HCT116 (cell line): ENCODE data around the gene GLYR1. TPM values are rescaled to one million over a fixed set of nuclear protein-coding genes. Genes with fewer than 3 reads are reported as not detected.

Source experiments
- ATAC-seq: fragments of 200-7000 bp; cut with Tn5 transposase; 2 replicates; pipeline ENCODE4 v1.9.1; 2020; ENCODE audit warnings: mild to moderate bottlenecking, moderate library complexity
- BruUV-seq: library from RNA; stranded (reverse); fragments of 400-500 nt; replicated peaks from 2 replicates; lab custom pipeline; 2021; lab: Mats Ljungman, UMichigan
- CTCF ChIA-PET: fragments of 300-600 bp; sonication (Branson Sonifier 250); formaldehyde crosslinking; loops from one replicate; lab custom pipeline; 2021; ENCODE audit warnings: antibody characterized with exemption; lab: Charles Lee
- POLR2A ChIA-PET: fragments of 300-600, 350-600 bp; sonication (Branson Sonifier 250); formaldehyde crosslinking; loops from one replicate; lab custom pipeline; 2021; ENCODE audit warnings: antibody characterized with exemption; lab: Charles Lee
- RAD21 ChIA-PET, 2 experiments: fragments of 300-600 bp; sonication (Branson Sonifier 250); formaldehyde crosslinking; loops; one replicate each; lab custom pipeline; 2023; ENCODE audit warnings: low total read pairs in 2 of 2; ENCODE audit not compliant: uncharacterized antibody in 2 of 2, unreplicated experiment in 2 of 2, low non-redundant PET in 1 of 2; lab: Charles Lee
- DNase-seq: peaks from one replicate; pipeline ENCODE4 v3.0.0-alpha.2; 2010; ENCODE audit warnings: low read depth, low spot score
- H2AFZ ChIP-seq: fragments of 200-600 bp; shearing (Covaris generic), sonication (generic); 2 replicates; pipeline ENCODE4 v1.6.1; 2017; ENCODE audit warnings: low read depth, mixed run types, mixed read lengths, antibody characterized with exemption, low read length; ENCODE audit not compliant: poor library complexity, severe bottlenecking
- H3K27ac ChIP-seq: 2 replicates; pipeline ENCODE4 v1.5.1; 2012; ENCODE audit warnings: low read depth, low read length
- H3K27me3 ChIP-seq: fragments of 200-600 bp; sonication (generic); 2 replicates; pipeline ENCODE4 v1.6.1; 2016; ENCODE audit warnings: mixed run types, low read length, mixed read lengths; ENCODE audit not compliant: insufficient read depth
- H3K36me3 ChIP-seq, 2 experiments: fragments of 200-500 bp in 1 of 2; fragments of 200-600 bp in 1 of 2; sonication (Bioruptor generic) in 1 of 2; sonication (generic) in 1 of 2; 2 replicates each; pipeline versions ENCODE4 v1.5.1 to v1.6.1; 2014 to 2016; ENCODE audit warnings: low read length in 2 of 2, inconsistent platforms in 1 of 2, mixed read lengths in 1 of 2, mixed run types in 1 of 2; ENCODE audit not compliant: insufficient read depth in 2 of 2, control insufficient read depth in 1 of 2
- H3K4me1 ChIP-seq, 2 experiments: fragments of 200-600 bp in 1 of 2; sonication (generic) in 1 of 2; 2 replicates each; pipeline versions ENCODE4 v1.5.1 to v1.6.1; 2012 to 2017; ENCODE audit warnings: low read length in 2 of 2, inconsistent platforms in 1 of 2, mild to moderate bottlenecking in 1 of 2, mixed read lengths in 1 of 2, mixed run types in 1 of 2, moderate library complexity in 1 of 2; ENCODE audit not compliant: insufficient read depth in 2 of 2, control insufficient read depth in 1 of 2
- H3K4me2 ChIP-seq: fragments of 200-600 bp; sonication (generic); 2 replicates; pipeline ENCODE4 v1.6.1; 2017; ENCODE audit warnings: mixed run types, low read length, mixed read lengths
- H3K4me3 ChIP-seq, 2 experiments: fragments of 200-600 bp in 1 of 2; sonication (generic) in 1 of 2; replicated peaks in 1 of 2; 2 replicates each; pipeline ENCODE4 v1.5.1; 2011 to 2016; ENCODE audit warnings: low read length in 2 of 2, control low read depth in 1 of 2, low read depth in 1 of 2, mild to moderate bottlenecking in 1 of 2, mixed read lengths in 1 of 2, mixed run types in 1 of 2
- H3K79me2 ChIP-seq: fragments of 200-600 bp; sonication (generic); 2 replicates; pipeline ENCODE4 v1.6.1; 2017; ENCODE audit warnings: mild to moderate bottlenecking, mixed run types, low read length, moderate library complexity, mixed read lengths; ENCODE audit not compliant: insufficient read depth
- H3K9ac ChIP-seq: fragments of 200-600 bp; sonication (generic); 2 replicates; pipeline ENCODE4 v1.6.1; 2016; ENCODE audit warnings: low read length, mixed read lengths
- H3K9me2 ChIP-seq: fragments of 200-600 bp; sonication (generic), shearing (Covaris generic); 2 replicates; pipeline ENCODE4 v1.6.1; 2017; ENCODE audit warnings: mixed run types, mild to moderate bottlenecking, moderate library complexity; ENCODE audit not compliant: insufficient read depth
- H3K9me3 ChIP-seq, 2 experiments: fragments of 200-500 bp in 1 of 2; fragments of 200-600 bp in 1 of 2; sonication (Bioruptor generic) in 1 of 2; sonication (generic) in 1 of 2; 2 replicates each; pipeline ENCODE4 v1.6.1; 2014 to 2017; ENCODE audit warnings: low read length in 2 of 2, mixed read lengths in 2 of 2, inconsistent platforms in 1 of 2, low read depth in 1 of 2, mild to moderate bottlenecking in 1 of 2, mixed run types in 1 of 2, moderate library complexity in 1 of 2; ENCODE audit not compliant: control insufficient read depth in 1 of 2, insufficient read depth in 1 of 2
- H4K20me1 ChIP-seq: fragments of 200-600 bp; sonication (generic), shearing (Covaris generic); 2 replicates; pipeline ENCODE4 v1.6.1; 2017; ENCODE audit warnings: mixed run types, mild to moderate bottlenecking, moderate library complexity; ENCODE audit not compliant: insufficient read depth
- CBX3 ChIP-seq: IDR thresholded peaks from 2 replicates; pipeline ENCODE4 v1.6.1; 2012; ENCODE audit warnings: low read depth
- CEBPB ChIP-seq: IDR thresholded peaks from 2 replicates; pipeline ENCODE4 v1.6.1; 2012; ENCODE audit warnings: low read depth
- ELF1 ChIP-seq: IDR thresholded peaks from 2 replicates; pipeline ENCODE4 v1.6.1; 2012; ENCODE audit warnings: low read depth, borderline replicate concordance
- JUND ChIP-seq: IDR thresholded peaks from 2 replicates; pipeline ENCODE4 v1.6.1; 2012
- ZFX ChIP-seq: fragments of 450-650 bp; IDR thresholded peaks from 2 replicates; pipeline ENCODE4 v1.6.1; 2017
- intact Hi-C: fragments of 100-400 bp; cut with micrococcal nuclease; formaldehyde crosslinking; loops from 2 replicates; pipeline ENCODE4 v1.10.0; 2022
- total RNA-seq: library from RNA; stranded (reverse); gene quantifications from one replicate; pipeline ENCODE4 v1.2.1, GENCODE V29; 2021; ENCODE audit not compliant: unreplicated experiment
- TF ChIP-seq, protein P1 (sequence below), 3 experiments: fragments of 200-600 bp in 1 of 3; sonication (generic) in 1 of 3; IDR thresholded peaks in 2 of 3; conservative IDR thresholded peaks in 1 of 3; 2 replicates each; pipeline ENCODE4 v1.5.1; 2012 to 2017; ENCODE audit warnings: low read depth in 2 of 3, low read length in 2 of 3, antibody characterized with exemption in 1 of 3, borderline replicate concordance in 1 of 3, control low read depth in 1 of 3, mild to moderate bottlenecking in 1 of 3, mixed read lengths in 1 of 3, mixed run types in 1 of 3, moderate library complexity in 1 of 3; ENCODE audit not compliant: insufficient read depth in 1 of 3
- TF ChIP-seq, protein P2 (sequence below): IDR thresholded peaks from 2 replicates; pipeline ENCODE4 v1.6.1; 2011; ENCODE audit warnings: mild to moderate bottlenecking, low read length, moderate library complexity; ENCODE audit not compliant: insufficient replicate concordance; ENCODE audit errors: extremely low read depth

GLYR1 gene
- total RNA-seq, 1 experiment from 2014 or later, result 50.0 TPM

DNA sequence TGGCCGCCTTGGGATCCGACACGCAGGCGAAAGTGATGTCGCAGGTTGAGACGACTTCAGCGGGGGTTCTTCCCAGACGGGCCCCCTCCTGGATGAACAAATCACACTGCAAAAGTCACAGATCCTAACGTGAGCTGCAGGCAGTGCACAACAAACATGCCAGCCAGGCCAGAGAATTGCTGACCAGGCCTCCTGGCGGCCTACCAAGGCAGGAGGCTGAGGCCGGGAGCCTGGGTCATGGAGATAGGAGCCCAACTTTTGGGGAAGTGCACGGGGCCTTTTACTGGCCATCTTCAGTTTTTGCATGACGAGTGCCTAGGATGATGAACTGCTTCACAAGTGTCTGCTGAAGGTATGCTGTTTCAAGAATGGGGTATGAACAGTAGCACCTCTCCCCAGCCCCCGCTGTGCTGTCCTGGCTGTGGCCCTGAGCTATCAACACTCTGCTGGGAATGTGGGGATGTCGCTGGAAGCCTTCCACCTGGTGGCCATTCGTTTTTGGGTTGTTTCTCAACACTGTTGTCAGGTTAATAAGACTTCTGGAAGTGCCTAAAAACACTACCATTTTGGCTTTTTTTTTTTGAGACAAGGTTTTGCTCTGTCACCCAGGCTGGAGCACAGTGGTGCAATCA is 32.4 kb downstream of the GLYR1 start:
- Histone ChIP-seq H3K36me3 (peaks cover 29 to 35% of the 10 kb centered on the region in 2 experiments), H3K79me2 (no peaks in the 10 kb centered on the region), H2AFZ (no peak overlapping the region), H3K9ac (no peak overlapping the region), H4K20me1 (no peaks in the 10 kb centered on the region), H3K27me3 (no peaks in the 10 kb centered on the region), H3K27ac (no peak overlapping the region), H3K4me1 (no peaks in the 10 kb centered on the region), H3K9me2 (no peaks in the 10 kb centered on the region), H3K4me2 (no peak overlapping the region), H3K9me3 (no peaks in the 10 kb centered on the region), H3K4me3 (no peak overlapping the region)
- DNase-seq (no peak), ATAC-seq (no peak)
- ChIA-PET POLR2A (no interaction called here), RAD21 (no interaction called here), CTCF (no interaction called here)
- intact Hi-C loops, result no loop called here
- BruUV-seq, result no TSS peak
- TF ChIP-seq, protein P1, sequence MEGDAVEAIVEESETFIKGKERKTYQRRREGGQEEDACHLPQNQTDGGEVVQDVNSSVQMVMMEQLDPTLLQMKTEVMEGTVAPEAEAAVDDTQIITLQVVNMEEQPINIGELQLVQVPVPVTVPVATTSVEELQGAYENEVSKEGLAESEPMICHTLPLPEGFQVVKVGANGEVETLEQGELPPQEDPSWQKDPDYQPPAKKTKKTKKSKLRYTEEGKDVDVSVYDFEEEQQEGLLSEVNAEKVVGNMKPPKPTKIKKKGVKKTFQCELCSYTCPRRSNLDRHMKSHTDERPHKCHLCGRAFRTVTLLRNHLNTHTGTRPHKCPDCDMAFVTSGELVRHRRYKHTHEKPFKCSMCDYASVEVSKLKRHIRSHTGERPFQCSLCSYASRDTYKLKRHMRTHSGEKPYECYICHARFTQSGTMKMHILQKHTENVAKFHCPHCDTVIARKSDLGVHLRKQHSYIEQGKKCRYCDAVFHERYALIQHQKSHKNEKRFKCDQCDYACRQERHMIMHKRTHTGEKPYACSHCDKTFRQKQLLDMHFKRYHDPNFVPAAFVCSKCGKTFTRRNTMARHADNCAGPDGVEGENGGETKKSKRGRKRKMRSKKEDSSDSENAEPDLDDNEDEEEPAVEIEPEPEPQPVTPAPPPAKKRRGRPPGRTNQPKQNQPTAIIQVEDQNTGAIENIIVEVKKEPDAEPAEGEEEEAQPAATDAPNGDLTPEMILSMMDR (IDR thresholded peaks at IDR 0.05 in 2 of 3, conservative IDR thresholded peaks at IDR 0.05 in 1 of 3; ENCODE audit: borderline replicate concordance in 1 of 3, insufficient read depth in 1 of 3, low read depth in 2 of 3, low read length in 2 of 3), result 0 out of 6 replicates have a peak, but pooled peaks of 1 of the 3 experiments have one; percentile 2
- no peak for TF ChIP-seq ELF1

DNA sequence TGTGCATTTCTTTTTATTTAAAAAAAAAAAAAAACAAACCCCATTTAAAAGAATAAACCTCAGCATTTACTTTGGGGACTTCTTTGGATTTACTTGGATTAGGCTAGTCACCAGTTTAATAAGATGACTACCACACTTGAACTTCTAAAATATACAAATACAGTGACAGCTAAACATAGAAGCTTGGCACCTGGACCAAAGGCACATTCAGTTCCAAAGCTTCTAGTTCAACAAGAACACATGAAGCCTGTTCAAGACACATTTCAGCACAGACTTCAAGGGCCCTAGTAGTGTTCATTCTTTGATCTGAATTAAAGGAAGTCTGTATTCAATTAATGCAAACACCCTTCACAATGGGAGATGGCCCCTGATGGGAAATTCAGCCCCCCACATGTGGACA is 33.0 kb downstream of the GLYR1 start:
- intact Hi-C loops, result no loop called here
- CTCF ChIA-PET, result no interaction called here
- H3K9me3 ChIP-seq, result no peaks in the 10 kb centered on the region
- H3K9ac ChIP-seq, result no peak overlapping the region
- no peak overlapping the region for H2AFZ ChIP-seq
- DNase-seq, result no peak
- no peak for TF ChIP-seq CEBPB
- no peak for TF ChIP-seq ELF1
- TF ChIP-seq, protein P2, sequence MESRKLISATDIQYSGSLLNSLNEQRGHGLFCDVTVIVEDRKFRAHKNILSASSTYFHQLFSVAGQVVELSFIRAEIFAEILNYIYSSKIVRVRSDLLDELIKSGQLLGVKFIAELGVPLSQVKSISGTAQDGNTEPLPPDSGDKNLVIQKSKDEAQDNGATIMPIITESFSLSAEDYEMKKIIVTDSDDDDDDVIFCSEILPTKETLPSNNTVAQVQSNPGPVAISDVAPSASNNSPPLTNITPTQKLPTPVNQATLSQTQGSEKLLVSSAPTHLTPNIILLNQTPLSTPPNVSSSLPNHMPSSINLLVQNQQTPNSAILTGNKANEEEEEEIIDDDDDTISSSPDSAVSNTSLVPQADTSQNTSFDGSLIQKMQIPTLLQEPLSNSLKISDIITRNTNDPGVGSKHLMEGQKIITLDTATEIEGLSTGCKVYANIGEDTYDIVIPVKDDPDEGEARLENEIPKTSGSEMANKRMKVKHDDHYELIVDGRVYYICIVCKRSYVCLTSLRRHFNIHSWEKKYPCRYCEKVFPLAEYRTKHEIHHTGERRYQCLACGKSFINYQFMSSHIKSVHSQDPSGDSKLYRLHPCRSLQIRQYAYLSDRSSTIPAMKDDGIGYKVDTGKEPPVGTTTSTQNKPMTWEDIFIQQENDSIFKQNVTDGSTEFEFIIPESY, result no peak
- no peak for TF ChIP-seq JUND
- no peak for TF ChIP-seq ZFX
- no peak for TF ChIP-seq CBX3
- H3K4me3 ChIP-seq, result no peak overlapping the region
- ATAC-seq, result no peak
- POLR2A ChIA-PET, result no interaction called here
- RAD21 ChIA-PET, result no interaction called here
- no peak overlapping the region for H3K27ac ChIP-seq
- peaks cover 29 to 31% of the 10 kb centered on the region in 2 experiments for H3K36me3 ChIP-seq
- H3K79me2 ChIP-seq, result no peaks in the 10 kb centered on the region
- no peaks in the 10 kb centered on the region for H3K27me3 ChIP-seq
- BruUV-seq, result no TSS peak
- no peaks in the 10 kb centered on the region for H4K20me1 ChIP-seq
- H3K9me2 ChIP-seq, result no peaks in the 10 kb centered on the region
- no peak overlapping the region for H3K4me2 ChIP-seq
- no peaks in the 10 kb centered on the region for H3K4me1 ChIP-seq
